BLaER1 treated with 17β-estradiol and CSF1 and Interleukin-3, amounts not matched to agents 10 nM and 100 nM (cell line): ENCODE data around the gene RSBN1.

Experiments used
- H3K27ac ChIP-seq, 11 experiments: shearing (Covaris generic); formaldehyde crosslinking; 2 replicates each; pipeline ENCODE4 v1.8.1; 2022
- H3K27me3 ChIP-seq, 11 experiments: shearing (Covaris generic); formaldehyde crosslinking; 2 replicates each; pipeline ENCODE4 v1.8.1; 2022
- H3K36me3 ChIP-seq, 11 experiments: shearing (Covaris generic); formaldehyde crosslinking; 2 replicates each; pipeline ENCODE4 v1.8.1; 2022
- H3K4me1 ChIP-seq, 10 experiments: shearing (Covaris generic); formaldehyde crosslinking; 2 replicates each; pipeline ENCODE4 v1.8.1; 2022
- H3K4me2 ChIP-seq, 11 experiments: shearing (Covaris generic); formaldehyde crosslinking; 2 replicates each; pipeline ENCODE4 v1.8.1; 2022
- H3K4me3 ChIP-seq, 10 experiments: shearing (Covaris generic); formaldehyde crosslinking; 2 replicates each; pipeline ENCODE4 v1.8.1; 2022
- H3K9ac ChIP-seq, 11 experiments: shearing (Covaris generic); formaldehyde crosslinking; 2 replicates each; pipeline ENCODE4 v1.8.1; 2022
- H3K9me3 ChIP-seq, 11 experiments: shearing (Covaris generic); formaldehyde crosslinking; replicated peaks in 1 of 11; 2 replicates each; pipeline ENCODE4 v1.8.1; 2022
- H4K20me1 ChIP-seq, 11 experiments: shearing (Covaris generic); formaldehyde crosslinking; 2 replicates each; pipeline ENCODE4 v1.8.1; 2022
- Cebpa-rat ChIP-seq, 11 experiments: shearing (Covaris generic); IDR thresholded peaks; 2 replicates each; pipeline ENCODE4 v1.8.1; 2022

RSBN1 gene

DNA sequence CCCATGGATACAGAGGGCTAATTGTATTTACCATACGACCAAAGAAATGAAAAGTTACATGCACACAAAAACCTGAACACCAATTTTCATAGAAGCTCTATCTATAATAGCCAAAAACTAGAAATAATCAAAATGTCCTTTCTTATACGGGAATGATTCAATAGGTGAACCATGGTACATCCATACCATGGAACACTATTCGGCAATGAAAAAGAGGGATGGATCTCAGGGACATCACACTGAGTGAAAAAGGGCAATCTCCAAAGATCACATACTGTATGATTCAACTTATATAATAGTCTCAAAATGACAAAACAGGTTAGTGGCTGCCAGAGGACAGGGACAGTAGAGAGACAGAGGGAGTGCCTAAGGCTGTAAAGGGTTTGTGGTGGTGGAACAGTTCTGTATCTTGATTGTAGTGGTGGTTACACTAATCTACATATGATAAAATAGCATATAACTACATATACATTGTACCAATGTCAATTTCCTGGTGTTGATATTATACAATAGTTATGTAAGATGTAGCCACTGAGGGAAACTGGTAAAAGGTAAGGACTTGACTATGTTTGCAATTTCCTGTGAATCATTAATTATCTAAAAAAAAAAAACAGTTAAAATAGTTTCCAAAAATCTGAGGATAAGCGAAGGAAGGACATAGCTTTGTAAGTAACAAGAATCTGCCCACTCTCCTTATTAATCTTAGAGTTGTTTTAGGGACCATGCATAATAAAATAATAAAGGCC is 3.7 kb downstream of the RSBN1 start:
- no peak overlapping the region for H3K9ac ChIP-seq
- peaks cover 0 to 52% (median 47%) of the 10 kb centered on the region in 11 experiments; a peak in 20 of 22 replicates for H3K9me3 ChIP-seq
- 0 out of 22 replicates have a peak overlapping the region, but pooled peaks of 1 of the 11 experiments have one; percentile 93 for H3K27ac ChIP-seq
- H3K4me2 ChIP-seq: peak overlapping the region; percentile 78 to 96 (median 88); a peak in 20 of 22 replicates
- H3K27me3 ChIP-seq: no peaks in the 10 kb centered on the region
- peaks cover 17 to 39% (median 23%) of the 10 kb centered on the region in 10 experiments for H3K4me1 ChIP-seq
- no peak for TF ChIP-seq Cebpa-rat (IDR thresholded peaks at IDR 0.05)
- H3K4me3 ChIP-seq: peak overlapping the region in 2 of 10 experiments; percentile 6 to 99; a peak in 2 of 20 replicates
- peaks cover 0 to 77% (median 36%) of the 10 kb centered on the region in 11 experiments; a peak in 15 of 22 replicates for H4K20me1 ChIP-seq
- H3K36me3 ChIP-seq: peaks cover 4 to 61% (median 54%) of the 10 kb centered on the region in 11 experiments; a peak in 19 of 22 replicates

DNA sequence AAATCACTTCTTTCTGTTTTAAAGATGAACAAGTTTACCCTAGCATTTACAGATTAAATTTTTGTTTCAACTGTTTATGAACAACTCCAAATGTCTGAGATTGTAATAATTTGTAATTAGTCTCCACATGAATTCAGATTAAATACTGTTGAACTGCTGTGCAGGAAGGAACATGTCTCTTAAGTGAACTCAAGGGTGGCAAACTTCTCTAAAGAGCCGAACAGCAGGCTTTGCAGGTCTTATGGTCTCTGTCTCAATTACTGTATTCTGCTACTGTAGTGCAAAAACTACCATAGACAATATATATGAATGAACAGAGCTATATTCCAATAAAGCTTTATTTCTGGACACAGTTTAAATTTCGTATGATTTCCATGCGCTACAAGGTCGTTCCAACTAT is 6.6 kb downstream of the RSBN1 start:
- H3K4me3 ChIP-seq: no peak overlapping the region
- peaks cover 13 to 39% (median 18%) of the 10 kb centered on the region in 10 experiments for H3K4me1 ChIP-seq
- H4K20me1 ChIP-seq: peaks cover 0 to 93% (median 35%) of the 10 kb centered on the region in 11 experiments; a peak in 14 of 22 replicates
- no peak overlapping the region for H3K27ac ChIP-seq
- peaks cover 7 to 79% (median 68%) of the 10 kb centered on the region in 11 experiments; a peak in 20 of 22 replicates for H3K9me3 ChIP-seq
- TF ChIP-seq Cebpa-rat (IDR thresholded peaks at IDR 0.05): no peak
- H3K4me2 ChIP-seq: no peak overlapping the region; a peak in 1 of 22 replicates
- no peaks in the 10 kb centered on the region for H3K27me3 ChIP-seq
- no peak overlapping the region for H3K9ac ChIP-seq
- peaks cover 14 to 86% (median 78%) of the 10 kb centered on the region in 11 experiments; a peak in 20 of 22 replicates for H3K36me3 ChIP-seq

GRCh38 chr1:113805256-113805531 is 7.1 kb downstream of the RSBN1 start:
- Histone ChIP-seq H4K20me1 (peaks cover 0 to 89% (median 30%) of the 10 kb centered on the region in 11 experiments; a peak in 14 of 22 replicates), H3K9me3 (peaks cover 7 to 80% (median 69%) of the 10 kb centered on the region in 11 experiments; a peak in 20 of 22 replicates), H3K9ac (no peak overlapping the region), H3K4me3 (no peak overlapping the region), H3K4me2 (peak overlapping the region in 3 of 11 experiments; percentile 16 to 57 (median 47); a peak in 5 of 22 replicates), H3K4me1 (peaks cover 11 to 37% (median 16%) of the 10 kb centered on the region in 10 experiments), H3K27ac (no peak overlapping the region), H3K27me3 (no peaks in the 10 kb centered on the region), H3K36me3 (peaks cover 14 to 87% (median 78%) of the 10 kb centered on the region in 11 experiments; a peak in 20 of 22 replicates)
- TF ChIP-seq Cebpa-rat (IDR thresholded peaks at IDR 0.05): no peak

- Histone ChIP-seq H3K9me3 (peaks cover 7 to 80% (median 69%) of the 10 kb centered on the region in 11 experiments; a peak in 20 of 22 replicates), H3K27me3 (no peaks in the 10 kb centered on the region), H3K4me3 (no peak overlapping the region), H3K9ac (no peak overlapping the region), H3K36me3 (peaks cover 14 to 87% (median 78%) of the 10 kb centered on the region in 11 experiments; a peak in 20 of 22 replicates), H4K20me1 (peaks cover 0 to 89% (median 25%) of the 10 kb centered on the region in 11 experiments; a peak in 12 of 22 replicates), H3K4me2 (peak overlapping the region in 3 of 11 experiments; percentile 16 to 57 (median 47); a peak in 5 of 22 replicates), H3K4me1 (peaks cover 5 to 31% (median 10%) of the 10 kb centered on the region in 10 experiments; a peak in 18 of 20 replicates), H3K27ac (no peak overlapping the region)
- no peak for TF ChIP-seq Cebpa-rat (IDR thresholded peaks at IDR 0.05)
Observed at GRCh38 chr1:113804421-113805255, 7.6 kb downstream of the RSBN1 start.

GRCh38 chr1:113802367-113803007 is 9.8 kb downstream of the RSBN1 start:
- Histone ChIP-seq H4K20me1 (peaks cover 0 to 82% (median 22%) of the 10 kb centered on the region in 11 experiments; a peak in 11 of 22 replicates), H3K4me3 (no peak overlapping the region), H3K27ac (no peak overlapping the region), H3K9me3 (peaks cover 7 to 78% (median 64%) of the 10 kb centered on the region in 11 experiments; a peak in 20 of 22 replicates), H3K27me3 (no peaks in the 10 kb centered on the region), H3K4me2 (no peak overlapping the region), H3K4me1 (peaks cover 0 to 21% (median 5%) of the 10 kb centered on the region in 10 experiments; a peak in 11 of 20 replicates), H3K9ac (no peak overlapping the region), H3K36me3 (peaks cover 19 to 86% (median 66%) of the 10 kb centered on the region in 11 experiments)
- no peak for TF ChIP-seq Cebpa-rat (IDR thresholded peaks at IDR 0.05)

DNA sequence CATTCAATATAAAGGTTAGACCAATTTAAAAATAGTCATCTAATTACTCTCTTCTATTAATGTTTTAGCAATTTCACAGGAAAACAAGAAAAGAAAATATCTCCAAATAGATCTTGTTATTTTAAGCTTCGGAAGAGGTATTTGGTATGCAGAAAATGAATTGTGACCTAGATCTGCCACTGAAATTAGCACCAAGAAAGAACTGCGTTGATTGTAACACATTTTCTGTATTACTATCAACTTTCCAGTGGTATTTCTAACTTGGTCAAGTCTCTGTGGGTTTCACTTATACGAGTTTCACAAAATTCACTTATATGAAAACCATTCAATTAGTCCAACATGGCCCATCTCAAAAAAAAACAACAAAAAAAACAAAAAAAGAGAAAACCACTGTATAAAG is 11.8 kb downstream of the RSBN1 start:
- Histone ChIP-seq H3K4me1 (peaks cover 0 to 18% (median 7%) of the 10 kb centered on the region in 10 experiments; a peak in 11 of 20 replicates), H3K9ac (no peak overlapping the region), H4K20me1 (peaks cover 0 to 82% (median 21%) of the 10 kb centered on the region in 11 experiments; a peak in 10 of 22 replicates), H3K4me2 (no peak overlapping the region), H3K27me3 (no peaks in the 10 kb centered on the region), H3K9me3 (peaks cover 7 to 80% (median 64%) of the 10 kb centered on the region in 11 experiments; a peak in 20 of 22 replicates), H3K27ac (no peak overlapping the region), H3K36me3 (peaks cover 37 to 86% (median 66%) of the 10 kb centered on the region in 11 experiments), H3K4me3 (no peak overlapping the region)
- no peak for TF ChIP-seq Cebpa-rat (IDR thresholded peaks at IDR 0.05)

DNA sequence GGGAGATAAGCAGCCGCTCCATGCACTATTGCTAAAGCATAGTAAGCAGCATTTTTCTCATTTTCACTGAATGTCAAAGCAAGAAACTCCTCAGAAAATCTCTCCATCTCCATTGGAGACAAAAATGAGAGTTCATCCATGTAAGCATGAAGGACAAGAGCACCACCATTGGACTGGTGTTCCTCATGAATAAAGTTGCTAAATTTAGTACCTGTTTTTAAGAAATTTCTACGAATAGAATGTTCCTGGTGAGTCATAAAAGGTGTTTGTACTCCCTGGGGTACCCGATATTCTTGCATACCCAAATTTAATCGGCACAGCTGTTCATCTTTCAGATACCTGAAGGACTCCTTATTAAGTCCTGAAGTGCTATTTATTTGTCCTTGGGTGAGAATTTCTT is 14.8 kb downstream of the RSBN1 start:
- Histone ChIP-seq H3K36me3 (peaks cover 35 to 82% (median 56%) of the 10 kb centered on the region in 11 experiments), H3K27ac (no peak overlapping the region), H3K9me3 (peaks cover 0 to 71% (median 47%) of the 10 kb centered on the region in 11 experiments; a peak in 18 of 22 replicates)

More for the DNA sequence above, 14.8 kb downstream of the RSBN1 start:
- H3K9ac ChIP-seq: no peak overlapping the region
- peaks cover 16 to 34% (median 27%) of the 10 kb centered on the region in 10 experiments for H3K4me1 ChIP-seq
- H3K4me2 ChIP-seq: 0 out of 22 replicates have a peak overlapping the region, but pooled peaks of 2 of the 11 experiments have one; percentile 3 to 15
- H3K27me3 ChIP-seq: no peaks in the 10 kb centered on the region
- no peak for TF ChIP-seq Cebpa-rat (IDR thresholded peaks at IDR 0.05)
- no peak overlapping the region for H3K4me3 ChIP-seq
- peaks cover 0 to 62% (median 16%) of the 10 kb centered on the region in 11 experiments; a peak in 10 of 22 replicates for H4K20me1 ChIP-seq
